Type B pancreatic cell (in vitro differentiated cells): ENCODE data around the gene LPGAT1. TPM values are rescaled to one million over a fixed set of nuclear protein-coding genes. Genes with fewer than 3 reads are reported as not detected.

Source experiments
- DNase-seq: peaks from one replicate; pipeline ENCODE4 v3.0.0; 2021; ENCODE audit warnings: mixed read lengths; ENCODE audit not compliant: unreplicated experiment; ENCODE audit errors: extremely low spot score
- H3K27ac Mint-ChIP-seq: 2 replicates; pipeline ENCODE4 v1.8.0; 2021; ENCODE audit warnings: mild to moderate bottlenecking, mixed read lengths
- H3K27me3 Mint-ChIP-seq: 2 replicates; pipeline ENCODE4 v1.8.0; 2021; ENCODE audit warnings: mixed read lengths
- H3K36me3 Mint-ChIP-seq: 2 replicates; pipeline ENCODE4 v1.8.0; 2021; ENCODE audit warnings: mixed read lengths
- H3K4me1 Mint-ChIP-seq: one replicate; pipeline ENCODE4 v1.8.0; 2021; ENCODE audit warnings: mixed read lengths; ENCODE audit not compliant: unreplicated experiment
- H3K4me3 Mint-ChIP-seq: 2 replicates; pipeline ENCODE4 v1.8.0; 2021; ENCODE audit warnings: mild to moderate bottlenecking, mixed read lengths
- H3K9me3 Mint-ChIP-seq: 2 replicates; pipeline ENCODE4 v1.8.0; 2021; ENCODE audit warnings: mixed read lengths
- CTCF ChIP-seq: fragments of 200-600 bp; sonication (generic); conservative IDR thresholded peaks from 2 replicates; pipeline ENCODE4 v1.5.0; 2021; ENCODE audit warnings: antibody characterized with exemption, mild to moderate bottlenecking
- total RNA-seq: library from RNA; stranded (reverse); gene quantifications from 2 replicates; pipeline ENCODE4 v1.2.1, GENCODE V29; 2021; ENCODE audit warnings: low replicate concordance

LPGAT1 gene
- total RNA-seq, 1 donor from 2014 or later = 31.3 TPM

- Mint-ChIP-seq H3K4me3 (no peak overlapping the region), H3K9me3 (no peaks in the 10 kb centered on the region), H3K36me3 (peaks cover 10% of the 10 kb centered on the region), H3K27me3 (no peaks in the 10 kb centered on the region), H3K4me1 (peaks cover 10% of the 10 kb centered on the region), H3K27ac (no peak overlapping the region)
- DNase-seq = no peak
- no peak for TF ChIP-seq CTCF
These were observed 3.5 kb downstream of the LPGAT1 start for GRCh38 chr1:211827051-211827450.

DNA sequence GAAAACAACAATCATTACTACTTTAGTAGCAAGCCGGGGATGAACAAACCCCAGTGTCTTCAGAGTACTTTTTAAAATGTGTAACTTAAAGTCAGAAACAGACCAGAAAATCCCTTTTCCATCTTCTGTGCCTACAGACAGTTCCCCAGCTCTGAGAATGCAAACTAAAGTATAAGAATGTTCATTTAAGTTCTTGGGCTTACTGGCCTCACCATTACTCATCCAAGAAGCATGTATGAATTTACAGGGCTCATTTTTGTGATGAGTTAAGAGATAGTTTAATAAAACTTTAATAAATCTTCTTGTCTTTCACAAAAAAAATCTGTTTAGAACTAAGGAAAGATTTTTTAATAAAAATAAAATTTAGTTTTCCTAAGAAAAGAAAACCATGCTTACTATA is 4.6 kb downstream of the LPGAT1 start:
- Mint-ChIP-seq H3K27me3 (no peaks in the 10 kb centered on the region), H3K4me3 (no peak overlapping the region), H3K27ac (no peak overlapping the region), H3K36me3 (peaks cover 10% of the 10 kb centered on the region), H3K9me3 (no peaks in the 10 kb centered on the region), H3K4me1 (peaks cover 10% of the 10 kb centered on the region)
- DNase-seq = no peak
- TF ChIP-seq CTCF = no peak

DNA sequence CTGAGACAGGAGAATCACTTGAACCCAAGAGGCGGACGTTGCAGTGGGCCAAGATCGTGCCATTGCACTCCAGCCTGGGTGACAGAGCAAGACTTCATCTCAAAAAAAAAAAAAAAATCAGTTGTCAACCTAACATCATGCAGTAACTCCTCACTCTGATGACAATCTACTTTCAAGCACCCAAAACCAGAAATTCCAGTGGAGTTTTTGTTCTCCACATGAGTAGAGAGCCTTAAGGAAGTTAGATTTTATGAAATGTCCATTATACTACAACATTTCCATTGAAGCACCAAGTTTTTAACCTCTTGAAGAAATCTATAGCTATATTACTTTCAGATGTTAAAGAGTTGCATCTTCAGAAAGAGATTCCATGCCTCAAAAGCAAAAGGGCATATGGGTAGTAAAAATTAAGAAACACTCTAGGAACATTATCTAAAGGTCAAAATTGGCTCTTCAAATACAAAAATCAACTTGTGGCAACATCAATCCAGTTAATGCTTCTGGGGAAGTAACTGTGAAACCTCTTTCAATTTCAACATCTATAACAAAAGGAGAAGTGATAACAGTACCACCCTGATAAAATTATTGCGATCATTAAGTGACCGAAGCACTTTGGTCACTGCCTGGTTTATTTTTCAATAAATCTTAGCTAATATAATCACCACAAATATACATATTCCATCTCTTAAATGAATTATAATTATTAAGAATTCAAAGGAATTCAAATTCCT is 7.7 kb downstream of the LPGAT1 start:
- Mint-ChIP-seq H3K4me1 (no peaks in the 10 kb centered on the region), H3K27me3 (no peaks in the 10 kb centered on the region), H3K9me3 (no peaks in the 10 kb centered on the region), H3K4me3 (no peak overlapping the region), H3K36me3 (peaks cover 22% of the 10 kb centered on the region), H3K27ac (no peak overlapping the region)
- TF ChIP-seq CTCF = no peak
- DNase-seq = no peak

GRCh38 chr1:211816586-211816985 is 14.0 kb downstream of the LPGAT1 start:
- TF ChIP-seq CTCF = no peak
- Mint-ChIP-seq H3K9me3 (no peaks in the 10 kb centered on the region), H3K27ac (no peak overlapping the region), H3K36me3 (peaks cover 21% of the 10 kb centered on the region), H3K4me3 (no peak overlapping the region), H3K27me3 (no peaks in the 10 kb centered on the region), H3K4me1 (no peaks in the 10 kb centered on the region)
- DNase-seq = no peak

- no peak overlapping the region for H3K4me3 Mint-ChIP-seq
- H3K27ac Mint-ChIP-seq = no peak overlapping the region
- TF ChIP-seq CTCF = no peak
- no peaks in the 10 kb centered on the region for H3K27me3 Mint-ChIP-seq
- peaks cover 30% of the 10 kb centered on the region for H3K36me3 Mint-ChIP-seq
- H3K4me1 Mint-ChIP-seq = no peaks in the 10 kb centered on the region
- DNase-seq = no peak
- no peaks in the 10 kb centered on the region for H3K9me3 Mint-ChIP-seq
These were observed 16.2 kb downstream of the LPGAT1 start for GRCh38 chr1:211814313-211814712.
